ENCODE data around the gene KRTAP10-10. TPM values are rescaled to one million over a fixed set of nuclear protein-coding genes. Genes with fewer than 3 reads are reported as not detected.

The KRTAP10-10 gene
- total and polyA plus RNA-seq, 4 donors: not detected

DNA sequence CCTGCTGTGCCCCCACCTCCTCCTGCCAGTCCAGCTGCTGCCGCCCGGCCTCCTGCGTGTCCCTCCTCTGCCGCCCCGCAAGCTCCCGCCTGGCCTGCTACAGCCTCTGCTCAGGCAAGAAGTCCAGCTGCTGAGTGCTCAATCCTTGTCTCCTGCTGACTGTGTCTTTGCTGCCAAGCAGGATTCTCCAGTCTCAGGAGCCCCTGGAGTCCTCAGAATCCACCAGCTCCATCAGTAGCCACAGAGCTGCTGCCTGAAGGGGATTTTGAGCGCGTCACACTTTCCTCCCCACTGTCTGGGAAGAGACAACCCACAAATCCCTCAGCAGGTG, 10.0 kb downstream of the KRTAP10-10 start:
- Histone ChIP-seq H3K4me1 (ENCODE audit: control insufficient read depth in 4 of 4, insufficient read depth in 4 of 4, low read length in 3 of 4) (no peaks in the 10 kb centered on the region), H3K27ac (ENCODE audit: low read depth in 1 of 2, low read length in 2 of 2) (no peak overlapping the region), H3K9me3 (ENCODE audit: control insufficient read depth in 4 of 4, low read length in 3 of 4) (peaks cover 0 to 11% (median 3%) of the 10 kb centered on the region in 4 donors), H3K9ac (ENCODE audit: low read depth in 1 of 2, low read length in 2 of 2) (no peak overlapping the region), H3K36me3 (ENCODE audit: control insufficient read depth in 4 of 4, insufficient read depth in 3 of 4, low read depth in 1 of 4, low read length in 3 of 4) (no peaks in the 10 kb centered on the region), H3K27me3 (ENCODE audit: control insufficient read depth in 4 of 4, insufficient read depth in 4 of 4, low read length in 3 of 4) (no peaks in the 10 kb centered on the region), H3K4me3 (ENCODE audit: low read depth in 1 of 3, low read length in 3 of 3) (no peak overlapping the region)
- WGBS: 51% methylated on average over 8 of the region's 8 CpGs
- TF ChIP-seq HNF4A (conservative IDR thresholded peaks at IDR 0.05): no peak
- no peak for TF ChIP-seq NR2F2 (IDR thresholded peaks at IDR 0.05)
- TF ChIP-seq, protein P1, sequence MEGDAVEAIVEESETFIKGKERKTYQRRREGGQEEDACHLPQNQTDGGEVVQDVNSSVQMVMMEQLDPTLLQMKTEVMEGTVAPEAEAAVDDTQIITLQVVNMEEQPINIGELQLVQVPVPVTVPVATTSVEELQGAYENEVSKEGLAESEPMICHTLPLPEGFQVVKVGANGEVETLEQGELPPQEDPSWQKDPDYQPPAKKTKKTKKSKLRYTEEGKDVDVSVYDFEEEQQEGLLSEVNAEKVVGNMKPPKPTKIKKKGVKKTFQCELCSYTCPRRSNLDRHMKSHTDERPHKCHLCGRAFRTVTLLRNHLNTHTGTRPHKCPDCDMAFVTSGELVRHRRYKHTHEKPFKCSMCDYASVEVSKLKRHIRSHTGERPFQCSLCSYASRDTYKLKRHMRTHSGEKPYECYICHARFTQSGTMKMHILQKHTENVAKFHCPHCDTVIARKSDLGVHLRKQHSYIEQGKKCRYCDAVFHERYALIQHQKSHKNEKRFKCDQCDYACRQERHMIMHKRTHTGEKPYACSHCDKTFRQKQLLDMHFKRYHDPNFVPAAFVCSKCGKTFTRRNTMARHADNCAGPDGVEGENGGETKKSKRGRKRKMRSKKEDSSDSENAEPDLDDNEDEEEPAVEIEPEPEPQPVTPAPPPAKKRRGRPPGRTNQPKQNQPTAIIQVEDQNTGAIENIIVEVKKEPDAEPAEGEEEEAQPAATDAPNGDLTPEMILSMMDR (IDR thresholded peaks at IDR 0.05; ENCODE audit: low read depth, low read length, missing input control): no peak
- no peak for TF ChIP-seq EGR1 (IDR thresholded peaks at IDR 0.05; ENCODE audit: low read depth in 2 of 2)
- TF ChIP-seq FOXA1 (IDR thresholded peaks at IDR 0.05): no peak
- no peak for TF ChIP-seq FOXA2 (IDR thresholded peaks at IDR 0.05)
- no peak for TF ChIP-seq HNF4G (IDR thresholded peaks at IDR 0.05)
- no peak for TF ChIP-seq RXRA (IDR thresholded peaks at IDR 0.05)
- no peak for TF ChIP-seq GABPA (IDR thresholded peaks at IDR 0.05 in 1 of 2, conservative IDR thresholded peaks at IDR 0.05 in 1 of 2)
- TF ChIP-seq YY1 (IDR thresholded peaks at IDR 0.05): no peak
- TF ChIP-seq SP1 (IDR thresholded peaks at IDR 0.05): no peak
- TF ChIP-seq JUND (IDR thresholded peaks at IDR 0.05): no peak
- no peak for TF ChIP-seq TAF1 (conservative IDR thresholded peaks at IDR 0.05)
- no peak for TF ChIP-seq ATF3 (IDR thresholded peaks at IDR 0.05)
- DNase-seq (ENCODE audit: low spot score): no peak

- DNase-seq (ENCODE audit: low spot score): no peak
- no peak for TF ChIP-seq NR2F2 (IDR thresholded peaks at IDR 0.05)
- TF ChIP-seq JUND (IDR thresholded peaks at IDR 0.05): no peak
- no peak for TF ChIP-seq YY1 (IDR thresholded peaks at IDR 0.05)
- TF ChIP-seq ATF3 (IDR thresholded peaks at IDR 0.05): no peak
- no peak for TF ChIP-seq FOXA2 (IDR thresholded peaks at IDR 0.05)
- no peak for TF ChIP-seq GABPA (IDR thresholded peaks at IDR 0.05 in 1 of 2, conservative IDR thresholded peaks at IDR 0.05 in 1 of 2)
- TF ChIP-seq TAF1 (conservative IDR thresholded peaks at IDR 0.05): no peak
- TF ChIP-seq, protein P1 (IDR thresholded peaks at IDR 0.05; ENCODE audit: low read depth, low read length, missing input control): no peak
- no peak for TF ChIP-seq MAX (IDR thresholded peaks at IDR 0.05)
- TF ChIP-seq RAD21 (IDR thresholded peaks at IDR 0.05): no peak
- 79% methylated on average over 33 of the region's 33 CpGs for WGBS
- no peaks in the 10 kb centered on the region for H3K4me1 ChIP-seq (ENCODE audit: control insufficient read depth in 4 of 4, insufficient read depth in 4 of 4, low read length in 3 of 4)
- H3K9ac ChIP-seq (ENCODE audit: low read depth in 1 of 2, low read length in 2 of 2): no peak overlapping the region
- no peaks in the 10 kb centered on the region for H3K27me3 ChIP-seq (ENCODE audit: control insufficient read depth in 4 of 4, insufficient read depth in 4 of 4, low read length in 3 of 4)
- no peak overlapping the region for H3K4me3 ChIP-seq (ENCODE audit: low read depth in 1 of 3, low read length in 3 of 3)
- peaks cover 0 to 9% (median 2%) of the 10 kb centered on the region in 4 donors for H3K9me3 ChIP-seq (ENCODE audit: control insufficient read depth in 4 of 4, low read length in 3 of 4)
- H3K27ac ChIP-seq (ENCODE audit: low read depth in 1 of 2, low read length in 2 of 2): no peak overlapping the region
- H3K36me3 ChIP-seq (ENCODE audit: control insufficient read depth in 4 of 4, insufficient read depth in 3 of 4, low read depth in 1 of 4, low read length in 3 of 4): no peaks in the 10 kb centered on the region
Measured at GRCh38 chr21:44648557-44649311, 11.6 kb downstream of the KRTAP10-10 start.

Data from liver (tissue), 9 donors.